ENCODE data around the gene FUT2. TPM values are rescaled to one million over a fixed set of nuclear protein-coding genes. Genes with fewer than 3 reads are reported as not detected.

FUT2 gene
- polyA plus RNA-seq, 3 donors = 1.7 to 4.4 (median 1.8) TPM

- DNase-seq (ENCODE audit: extremely low read depth in 1 of 11, low read depth in 9 of 11, low spot score in 4 of 11) = no peak
These were observed 23.7 kb downstream of the FUT2 start, which contains the start of gene MAMSTR for GRCh38 chr19:48719263-48720171. Gene MAMSTR, minus strand, starts transcription at chr19:48719725. Its CDS starts 694 bp downstream, at chr19:48719031.

- DNase-seq (ENCODE audit: extremely low read depth in 1 of 11, low read depth in 9 of 11, low spot score in 4 of 11) = no peak
These were observed 24.5 kb downstream of the FUT2 start for GRCh38 chr19:48720251-48720612.

- peak; percentile 97 to 100 (median 100) for DNase-seq (ENCODE audit: extremely low read depth in 1 of 11, low read depth in 9 of 11, low spot score in 4 of 11)
These were observed 25.0 kb downstream of the FUT2 start for GRCh38 chr19:48720613-48721296.

- DNase-seq (ENCODE audit: extremely low read depth in 1 of 11, low read depth in 9 of 11, low spot score in 4 of 11) = no peak
These were observed 26.5 kb downstream of the FUT2 start for GRCh38 chr19:48722196-48722708.

- DNase-seq (ENCODE audit: extremely low read depth in 1 of 11, low read depth in 9 of 11, low spot score in 4 of 11) = peak in 8 of 11 donors; percentile 78 to 90 (median 87)
These were observed 29.3 kb downstream of the FUT2 start for GRCh38 chr19:48724796-48725753.

- DNase-seq (ENCODE audit: extremely low read depth in 1 of 11, low read depth in 9 of 11, low spot score in 4 of 11) = no peak
These were observed 30.8 kb downstream of the FUT2 start for GRCh38 chr19:48726556-48726955.

- DNase-seq (ENCODE audit: extremely low read depth in 1 of 11, low read depth in 9 of 11, low spot score in 4 of 11) = no peak
These were observed 33.3 kb downstream of the FUT2 start for GRCh38 chr19:48728911-48729664.

GRCh38 chr19:48731452-48731851 lies 35.7 kb downstream of the FUT2 start:
- no peak for DNase-seq (ENCODE audit: extremely low read depth in 1 of 11, low read depth in 9 of 11, low spot score in 4 of 11)

GRCh38 chr19:48734625-48735024 lies 38.9 kb downstream of the FUT2 start:
- DNase-seq (ENCODE audit: extremely low read depth in 1 of 11, low read depth in 9 of 11, low spot score in 4 of 11) = no peak

GRCh38 chr19:48735031-48735615 lies 39.4 kb downstream of the FUT2 start:
- DNase-seq (ENCODE audit: extremely low read depth in 1 of 11, low read depth in 9 of 11, low spot score in 4 of 11) = no peak

GRCh38 chr19:48737360-48737998 lies 41.7 kb downstream of the FUT2 start:
- no peak for DNase-seq (ENCODE audit: extremely low read depth in 1 of 11, low read depth in 9 of 11, low spot score in 4 of 11)

- DNase-seq (ENCODE audit: extremely low read depth in 1 of 11, low read depth in 9 of 11, low spot score in 4 of 11) = peak in 9 of 11 donors; percentile 72 to 90 (median 86)
These were observed 43.0 kb downstream of the FUT2 start for GRCh38 chr19:48738557-48739403.

- DNase-seq (ENCODE audit: extremely low read depth in 1 of 11, low read depth in 9 of 11, low spot score in 4 of 11) = no peak
These were observed 43.8 kb downstream of the FUT2 start for GRCh38 chr19:48739404-48740163.

- no peak for DNase-seq (ENCODE audit: extremely low read depth in 1 of 11, low read depth in 9 of 11, low spot score in 4 of 11)
These were observed 44.6 kb downstream of the FUT2 start, which contains the start of gene RASIP1 for GRCh38 chr19:48740164-48740972. Gene RASIP1, minus strand, starts transcription at chr19:48740610. Its CDS starts 328 bp downstream, at chr19:48740282.

Measured in renal cortex interstitium (tissue), 11 donors.